Stimulated activated CD8-positive, alpha-beta memory T cell treated with anti-CD3 and anti-CD28 coated beads, Interleukin-15, amount 100 ng/mL, for 4 hours (primary cell): ENCODE results near the gene TEX47.

Source experiments
- DNase-seq, 2 donors: peaks; one replicate each; pipeline ENCODE4 v3.0.0-alpha.2; 2020; ENCODE audit warnings: low read depth in 2 of 2

The TEX47 gene

DNA sequence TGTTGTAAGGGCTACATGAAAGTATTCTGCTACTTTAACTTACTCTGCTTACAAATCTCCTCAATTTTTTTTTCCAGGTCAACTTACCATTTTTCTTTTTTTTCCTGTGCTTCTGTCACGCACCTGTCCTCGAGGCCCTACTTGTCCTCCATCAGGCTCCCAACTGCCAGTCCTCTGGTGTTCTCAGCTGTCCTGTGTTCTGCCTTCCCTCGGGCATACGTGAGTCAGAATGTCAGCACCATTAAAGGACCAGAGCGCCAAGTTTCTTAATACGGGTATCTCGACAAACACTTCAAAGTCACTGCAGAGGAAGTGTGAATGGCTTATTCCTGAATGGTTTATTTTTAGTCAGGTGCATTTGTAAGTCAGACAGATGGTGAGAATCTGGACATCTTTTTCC is at the start of gene TEX47:
TEX47 (minus strand) TSS at position 185 of the 400 bp plus-strand sequence. CDS start 795 bp downstream, outside the sequence.
- DNase-seq: no peak

DNA sequence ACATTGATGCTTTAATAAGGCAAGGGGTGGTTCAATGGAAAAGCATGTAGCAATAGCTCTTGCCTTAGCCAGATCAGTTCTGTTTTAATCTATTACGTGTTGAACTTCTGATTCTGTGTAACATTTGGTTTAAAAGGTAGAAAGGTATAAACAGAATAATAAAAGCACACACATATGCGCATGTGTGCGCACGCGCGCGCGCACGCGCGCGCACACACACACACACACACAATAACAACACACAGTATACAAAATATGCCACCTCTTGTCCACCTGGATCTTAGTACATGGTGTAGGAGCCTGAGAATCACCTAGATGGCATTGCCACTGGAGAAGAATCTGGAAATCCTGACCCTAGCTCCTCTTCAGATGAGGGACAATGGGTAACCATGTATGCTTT is 49.6 kb upstream of the TEX47 start:
- DNase-seq: no peak

- DNase-seq: no peak
Observed at GRCh38 chr7:88842201-88842600, 46.7 kb upstream of the TEX47 start.

DNA sequence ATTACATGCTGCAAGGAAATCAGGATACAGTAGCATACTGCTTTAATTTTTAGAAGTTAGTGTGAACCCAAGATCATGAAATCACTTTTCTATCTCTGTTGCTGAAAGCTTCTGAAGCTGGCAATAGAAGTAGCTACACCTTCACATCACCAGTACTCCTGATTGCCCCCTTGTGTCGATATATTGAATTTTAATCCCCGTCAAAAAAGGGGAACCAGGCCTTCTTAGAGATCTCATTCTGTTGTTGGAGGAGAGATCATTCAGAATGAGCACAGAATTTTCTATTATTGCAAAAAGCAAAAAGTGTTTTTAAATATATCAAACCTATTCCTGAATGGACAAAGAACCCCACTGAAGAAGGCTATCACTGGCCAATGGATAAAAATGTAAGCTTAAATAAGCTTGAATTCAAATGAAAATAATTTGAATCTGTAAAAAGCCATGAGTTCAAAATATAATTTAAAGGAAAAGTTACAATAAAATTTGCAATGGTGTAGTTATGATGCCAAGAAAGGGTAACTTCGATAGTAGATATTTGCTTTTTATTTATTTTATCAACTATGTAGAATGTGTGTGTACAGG is 39.7 kb upstream of the TEX47 start:
- no peak for DNase-seq

DNA sequence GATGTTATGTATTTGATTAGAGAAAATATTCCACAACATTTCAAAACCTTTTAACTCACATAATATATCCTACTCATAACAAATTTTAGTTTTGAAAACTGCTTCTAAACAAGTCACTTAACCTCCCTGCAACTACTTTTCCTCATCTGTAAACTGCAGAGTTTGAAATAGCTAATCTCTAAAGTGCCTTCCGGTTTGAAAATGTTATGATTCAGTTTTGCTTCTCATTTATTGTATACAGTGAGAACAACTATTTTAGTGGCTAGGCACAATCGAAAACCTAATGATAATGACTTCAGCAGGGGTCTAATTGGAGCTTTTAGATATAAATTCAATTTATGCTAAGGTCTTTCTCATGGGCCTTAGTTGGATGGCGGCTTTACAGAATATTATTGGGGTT is 30.7 kb upstream of the TEX47 start:
- no peak for DNase-seq

DNA sequence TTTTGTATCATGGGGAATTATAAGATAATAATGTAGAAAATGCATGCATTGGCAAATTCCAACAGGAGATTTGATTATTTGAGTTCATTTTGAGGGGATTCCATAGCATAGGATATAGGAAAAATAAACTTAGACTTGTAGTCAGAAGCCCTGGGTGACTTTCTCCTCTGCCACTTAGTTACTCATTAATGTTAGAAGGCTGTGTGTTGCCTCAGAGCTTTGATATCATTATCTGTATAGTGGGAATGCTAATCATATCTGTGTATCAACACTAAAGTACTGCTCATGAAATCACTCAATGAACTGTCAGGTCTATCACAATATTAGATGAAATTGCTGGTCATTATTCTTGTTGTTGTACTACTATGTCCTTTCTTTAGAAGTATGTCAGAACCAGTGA is 23.0 kb upstream of the TEX47 start:
- DNase-seq: no peak

DNA sequence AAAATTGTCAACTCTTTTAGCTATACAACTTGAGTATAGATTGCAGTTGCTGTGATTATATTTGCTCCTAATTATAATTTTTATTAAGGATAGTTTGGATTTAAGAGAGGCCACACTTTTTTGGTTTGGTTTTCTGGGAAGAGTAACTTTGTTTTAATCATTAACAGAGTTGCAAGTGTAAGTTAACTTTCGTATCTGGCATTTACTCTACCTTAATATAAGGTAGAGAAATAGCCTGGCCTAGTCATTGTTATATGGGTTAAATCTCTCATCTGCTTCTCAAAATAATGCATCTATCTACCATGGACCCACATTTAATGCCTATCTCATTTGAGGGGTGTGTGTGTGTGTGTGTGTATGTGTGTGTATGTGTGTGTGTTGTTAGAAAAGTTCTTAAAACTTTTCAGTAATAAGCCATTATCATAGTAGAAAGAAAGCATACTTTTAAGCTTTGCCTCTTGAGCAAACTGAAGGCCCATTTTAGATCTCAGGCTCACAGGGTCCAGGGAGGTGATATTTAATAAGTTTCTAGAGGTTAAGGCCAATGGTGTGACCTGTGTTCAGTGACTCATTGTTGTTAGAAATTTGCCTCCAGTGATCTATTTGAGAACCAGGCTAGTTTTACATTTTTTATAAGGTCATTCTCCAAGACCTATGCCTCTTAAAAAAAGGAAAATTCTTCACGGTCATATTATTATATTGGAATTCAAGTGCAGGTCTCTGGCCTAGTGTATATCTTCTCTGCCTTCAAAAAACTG is 10.9 kb upstream of the TEX47 start:
- DNase-seq: no peak

DNA sequence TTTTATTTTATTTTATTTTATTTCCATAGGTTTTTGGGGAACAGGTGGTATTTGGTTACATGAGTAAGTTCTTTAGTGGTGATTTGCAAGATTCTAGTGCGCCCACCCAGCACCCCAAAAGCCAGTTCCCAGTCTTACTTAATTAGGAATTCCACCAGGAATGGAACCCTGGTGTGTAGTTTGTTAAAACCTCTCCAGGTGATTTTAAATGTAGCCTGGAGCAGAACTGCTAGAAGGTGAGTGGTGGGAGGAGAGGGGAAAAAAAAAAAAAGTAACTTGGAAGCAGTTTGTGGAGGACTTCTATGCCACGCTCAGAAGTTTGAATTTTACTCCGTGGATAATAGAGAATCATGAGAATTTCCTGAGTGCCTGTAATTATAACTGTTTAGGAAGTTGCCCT is 5.5 kb upstream of the TEX47 start:
- no peak for DNase-seq

GRCh38 chr7:88792361-88792760 is 3.2 kb downstream of the TEX47 start:
- no peak for DNase-seq

- DNase-seq: no peak
Observed at GRCh38 chr7:88791891-88792290, 3.6 kb downstream of the TEX47 start.

- no peak for DNase-seq
Observed at GRCh38 chr7:88789480-88790064, 6.0 kb downstream of the TEX47 start.

GRCh38 chr7:88787777-88788176 is 7.8 kb downstream of the TEX47 start:
- no peak for DNase-seq

DNA sequence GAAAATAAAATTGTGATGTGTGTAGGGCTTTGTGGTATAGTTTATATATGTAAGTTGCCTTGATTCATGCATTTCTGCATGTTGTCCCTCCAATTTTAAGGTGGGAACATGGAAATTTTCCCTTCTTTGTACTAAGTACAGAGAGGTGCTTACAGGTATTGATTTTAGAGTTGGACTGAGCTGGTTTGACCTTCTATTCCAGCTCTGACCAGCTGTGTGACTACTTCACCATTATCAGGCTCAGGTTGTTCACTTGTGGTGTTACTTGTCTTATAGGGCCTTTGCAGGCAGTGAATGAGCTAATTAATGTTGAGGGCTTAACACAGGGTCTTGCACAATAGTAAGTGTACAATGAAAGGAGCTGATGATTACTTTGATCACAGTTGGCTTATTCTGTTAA is 19.7 kb downstream of the TEX47 start:
- DNase-seq: no peak

- DNase-seq: no peak
Observed at GRCh38 chr7:88772776-88773175, 22.8 kb downstream of the TEX47 start.

DNA sequence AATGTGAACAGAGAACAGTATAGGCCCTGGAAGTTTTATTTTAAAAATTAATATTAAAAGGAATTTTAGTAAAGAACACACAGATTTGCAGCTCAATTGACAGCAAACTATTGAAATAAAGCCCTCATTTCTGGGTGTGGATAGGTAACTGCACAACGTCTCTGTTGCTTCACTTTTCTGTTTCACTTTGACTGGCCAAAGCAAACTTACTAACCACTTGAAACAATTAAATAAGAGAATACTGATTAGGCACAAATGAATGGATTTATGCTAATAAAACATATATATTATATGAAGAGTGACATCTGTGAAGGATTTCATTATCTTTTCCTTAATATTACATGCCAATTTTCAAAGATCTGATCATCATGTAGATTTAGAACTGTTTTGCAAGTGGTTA is 24.1 kb downstream of the TEX47 start:
- DNase-seq: no peak

DNA sequence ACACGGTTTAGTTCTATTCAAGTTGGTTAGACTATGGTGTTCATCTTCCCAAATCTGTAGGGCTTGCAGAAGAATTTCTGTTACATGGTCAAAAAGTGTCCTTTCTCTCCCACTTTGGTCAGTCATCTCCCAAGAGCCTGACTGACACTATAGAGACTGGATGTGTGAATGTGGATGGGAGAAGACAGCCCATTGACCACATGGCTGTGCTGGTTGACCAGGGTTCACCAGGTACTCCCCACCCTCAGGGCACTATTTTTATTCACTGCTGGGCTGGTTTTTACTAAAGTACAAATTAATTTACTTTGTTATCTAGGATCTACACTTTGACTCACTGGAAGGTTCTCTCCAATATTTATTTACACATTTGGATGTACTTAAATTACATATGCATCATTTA is 33.8 kb downstream of the TEX47 start:
- DNase-seq: no peak

- no peak for DNase-seq
Observed at GRCh38 chr7:88760136-88760515, 35.4 kb downstream of the TEX47 start.

DNA sequence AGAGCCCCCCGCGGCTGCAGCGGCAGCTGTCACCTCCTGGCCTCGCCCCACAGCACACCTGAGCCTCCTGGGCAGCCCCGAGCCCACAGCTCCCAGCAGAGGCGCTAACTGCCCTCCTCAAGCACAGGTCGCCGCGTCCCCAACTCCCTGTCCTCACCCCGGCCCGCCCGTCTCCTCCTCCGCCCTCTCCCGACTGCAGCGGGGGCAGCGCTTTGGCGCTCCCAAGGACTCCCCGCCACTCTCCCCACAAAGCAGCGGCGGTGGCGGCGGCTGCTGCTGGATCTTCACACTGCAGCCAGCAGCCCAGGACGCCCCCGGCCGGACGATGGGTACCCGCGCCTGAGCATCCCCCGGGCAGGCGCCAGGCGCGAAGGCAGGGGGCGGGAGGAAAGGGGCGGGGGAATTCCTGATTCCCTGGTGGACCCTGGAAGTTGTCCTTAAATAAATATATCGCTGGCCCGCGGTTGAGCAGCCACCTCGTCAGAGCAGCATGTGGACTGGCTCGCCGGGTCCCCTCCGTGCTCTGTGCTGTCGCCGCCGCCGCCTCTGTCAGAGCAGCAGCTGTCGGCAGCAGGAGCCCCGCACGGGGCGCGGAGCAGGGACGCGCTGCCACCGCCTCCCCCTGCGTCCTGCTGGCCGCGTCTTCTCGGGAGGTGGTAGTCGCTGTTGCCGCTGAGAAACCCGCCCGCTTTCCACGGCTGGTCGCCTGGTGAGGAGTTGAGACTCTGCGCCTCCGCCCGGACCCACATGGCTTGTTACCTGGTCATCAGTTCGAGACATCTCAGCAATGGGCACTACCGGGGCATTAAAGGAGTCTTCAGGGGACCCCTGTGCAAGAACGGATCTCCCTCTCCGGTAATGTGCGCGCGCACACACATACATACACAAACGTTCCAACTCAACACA is 36.1 kb downstream of the TEX47 start, which contains the start of gene ZNF804B:
ZNF804B (plus strand) TSS at position 471 of the 906 bp plus-strand sequence; CDS start at position 748, 277 bp downstream.
- no peak for DNase-seq

DNA sequence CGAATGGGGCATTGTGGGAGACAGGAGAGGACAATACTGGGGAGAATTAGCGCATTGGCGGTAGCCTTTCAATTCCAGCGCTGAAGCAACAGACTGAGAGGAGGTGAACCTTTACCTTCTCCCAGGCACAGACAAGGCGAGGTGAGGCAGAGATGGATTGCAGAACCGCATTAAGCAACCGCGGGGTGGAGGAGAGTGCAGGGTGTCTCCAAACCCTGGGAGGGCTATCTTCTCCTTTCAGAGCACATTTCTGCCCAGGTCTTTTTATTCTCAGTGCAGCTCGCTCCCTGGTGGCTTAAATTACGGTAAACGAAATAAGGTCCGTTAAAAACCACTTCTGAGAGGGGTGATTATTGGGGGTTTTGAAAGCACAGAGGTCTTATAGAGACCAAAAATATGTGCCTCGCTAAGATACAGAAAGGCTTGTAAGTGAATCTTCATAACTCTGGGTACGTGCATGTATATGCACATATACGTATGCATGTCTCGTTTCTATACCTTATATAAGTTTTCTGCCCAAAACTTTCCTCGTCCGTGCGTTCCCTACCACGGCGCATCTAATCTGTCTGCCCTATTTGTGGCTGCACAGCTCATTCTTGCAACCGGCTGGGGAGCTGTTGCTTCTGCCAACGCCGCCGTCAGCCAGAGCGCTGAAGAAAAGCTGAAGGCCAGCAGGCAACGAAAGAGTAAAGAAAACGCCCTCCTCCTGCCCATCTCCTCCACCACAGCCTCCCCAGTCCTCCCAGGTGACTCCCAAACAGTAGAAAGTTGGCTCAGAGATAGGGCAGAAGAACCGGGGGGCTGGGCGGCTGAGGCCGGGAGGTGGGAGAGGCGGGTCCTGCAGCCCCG is 36.9 kb downstream of the TEX47 start:
- no peak for DNase-seq

DNA sequence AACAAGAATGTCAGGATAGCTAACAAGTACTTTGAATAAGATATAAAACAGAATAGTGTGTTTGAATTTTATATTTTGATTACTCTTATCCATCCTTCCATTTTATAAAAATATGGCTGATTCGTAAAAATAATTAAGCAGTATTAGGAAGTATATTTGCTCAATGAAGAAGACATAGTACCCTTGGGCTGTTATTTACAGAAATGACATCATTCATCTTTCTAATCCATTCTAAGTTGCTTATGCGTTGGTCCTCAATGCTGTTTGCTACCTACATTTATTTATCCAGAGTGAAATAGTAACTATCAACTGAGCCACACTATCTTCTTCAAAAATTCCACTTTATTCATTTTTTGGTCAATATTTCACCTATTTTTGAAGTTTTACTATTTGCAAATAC is 38.2 kb downstream of the TEX47 start:
- DNase-seq: no peak

GRCh38 chr7:88756802-88757201 is 38.7 kb downstream of the TEX47 start:
- no peak for DNase-seq
